Stimulated activated effector memory CD8-positive, alpha-beta T cell treated with anti-CD3 and anti-CD28 coated beads, Interleukin-12 subunit alpha, Interleukin-12 subunit beta, amount 100 ng/mL, for 72 hours (primary cell): Measurements from ENCODE around the gene POLN.

Experiments used
- ATAC-seq: fragments of 150-1000 bp; cut with Tn5 transposase; 2 replicates; pipeline ENCODE4 v1.10.0; 2021
- DNase-seq, 2 donors: peaks; one replicate each; pipeline ENCODE4 v3.0.0; 2021 to 2022; ENCODE audit warnings: low spot score in 2 of 2
- H3K27ac Mint-ChIP-seq: one replicate; pipeline ENCODE4 v1.8.0; 2022; ENCODE audit warnings: mild to moderate bottlenecking, mixed read lengths
- H3K36me3 Mint-ChIP-seq: one replicate; pipeline ENCODE4 v1.8.0; 2022; ENCODE audit warnings: mild to moderate bottlenecking, mixed read lengths
- H3K4me1 Mint-ChIP-seq: one replicate; pipeline ENCODE4 v1.8.0; 2022; ENCODE audit warnings: mixed read lengths
- H3K4me3 Mint-ChIP-seq: one replicate; pipeline ENCODE4 v1.8.0; 2022; ENCODE audit warnings: mild to moderate bottlenecking, mixed read lengths
- H3K9me3 Mint-ChIP-seq: one replicate; pipeline ENCODE4 v1.8.0; 2022; ENCODE audit warnings: mixed read lengths

Gene POLN

DNA sequence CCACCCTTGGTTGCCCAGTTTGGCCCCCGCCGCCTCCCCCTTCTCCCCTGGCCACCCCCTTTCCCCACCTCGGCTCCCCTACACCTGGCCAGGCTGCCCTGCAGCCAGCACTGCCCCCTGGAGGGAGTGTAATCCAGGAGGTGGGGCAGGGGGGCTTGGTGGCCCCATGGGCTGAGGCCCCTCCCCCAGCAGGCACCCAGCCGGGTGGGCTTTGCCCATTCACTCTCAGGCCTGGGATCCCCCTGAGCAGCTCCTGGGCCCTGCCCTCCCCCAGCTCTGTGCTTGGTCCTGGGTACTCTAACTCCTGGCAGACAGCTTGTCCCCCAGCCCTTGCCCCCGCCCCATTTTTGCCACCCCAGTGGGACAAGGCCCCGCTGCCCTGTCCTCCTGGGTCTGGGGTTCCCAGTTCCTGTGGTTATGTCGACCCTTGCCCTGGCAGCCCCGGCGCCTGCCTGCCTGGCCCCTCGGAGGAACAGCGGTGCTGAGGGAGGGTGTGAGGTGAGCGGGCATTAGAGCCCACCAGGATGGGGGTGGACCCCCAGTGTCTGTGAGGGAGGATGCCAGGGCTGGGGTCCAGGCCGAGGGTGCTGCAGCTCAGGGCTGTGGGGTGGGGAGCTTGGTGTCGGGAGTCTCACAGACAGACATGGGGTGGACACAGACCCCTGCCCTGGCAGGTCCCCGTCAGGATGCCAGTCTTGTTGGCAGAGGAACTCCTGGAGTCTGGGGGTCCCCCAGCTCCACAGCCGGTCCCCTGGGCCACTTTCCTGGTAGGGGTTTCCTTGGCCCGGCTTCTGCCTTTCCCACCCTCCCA lies 172.6 kb downstream of the POLN start:
- DNase-seq = no peak
- Mint-ChIP-seq H3K4me3 (no peak overlapping the region), H3K9me3 (no peaks in the 10 kb centered on the region), H3K27ac (no peak overlapping the region), H3K36me3 (no peaks in the 10 kb centered on the region), H3K4me1 (no peaks in the 10 kb centered on the region)
- no peak for ATAC-seq

DNA sequence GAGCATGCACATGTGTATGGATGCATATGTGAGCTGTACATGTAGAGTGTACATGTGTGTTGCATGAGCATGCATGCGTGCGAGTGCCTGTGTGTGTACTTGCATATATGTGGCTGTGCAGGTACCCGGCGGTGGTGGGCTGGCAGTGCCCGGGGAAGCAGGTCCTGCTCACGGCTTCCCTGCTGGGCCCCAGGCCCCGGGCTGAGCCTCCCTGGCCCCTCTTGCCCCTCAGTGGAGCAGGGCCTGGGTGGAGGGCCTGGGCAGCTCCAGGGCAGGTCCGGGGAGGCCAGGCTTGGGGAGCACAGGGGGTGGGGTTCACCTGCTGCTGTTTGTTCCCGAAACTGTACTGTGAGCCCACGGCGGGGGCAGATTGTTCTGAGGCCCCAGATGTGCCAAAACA lies 173.4 kb downstream of the POLN start:
- Mint-ChIP-seq H3K27ac (no peak overlapping the region), H3K36me3 (no peaks in the 10 kb centered on the region), H3K4me1 (no peaks in the 10 kb centered on the region), H3K9me3 (no peaks in the 10 kb centered on the region), H3K4me3 (no peak overlapping the region)
- DNase-seq (no peak), ATAC-seq (no peak)

GRCh38 chr4:2068198-2068470 lies 173.8 kb downstream of the POLN start:
- Mint-ChIP-seq H3K4me1 (no peaks in the 10 kb centered on the region), H3K27ac (no peak overlapping the region), H3K9me3 (no peaks in the 10 kb centered on the region), H3K4me3 (no peak overlapping the region), H3K36me3 (no peaks in the 10 kb centered on the region)
- DNase-seq (no peak), ATAC-seq (no peak)

GRCh38 chr4:2067446-2068197 lies 174.3 kb downstream of the POLN start:
- no peaks in the 10 kb centered on the region for H3K4me1 Mint-ChIP-seq
- ATAC-seq (no peak), DNase-seq (no peak)
- no peak overlapping the region for H3K27ac Mint-ChIP-seq
- no peak overlapping the region for H3K4me3 Mint-ChIP-seq
- no peaks in the 10 kb centered on the region for H3K36me3 Mint-ChIP-seq
- no peaks in the 10 kb centered on the region for H3K9me3 Mint-ChIP-seq

- ATAC-seq (no peak), DNase-seq (no peak)
- Mint-ChIP-seq H3K9me3 (no peaks in the 10 kb centered on the region), H3K4me3 (no peak overlapping the region), H3K27ac (no peak overlapping the region), H3K36me3 (no peaks in the 10 kb centered on the region), H3K4me1 (no peaks in the 10 kb centered on the region)
Observed at GRCh38 chr4:2066571-2067445, 175.1 kb downstream of the POLN start.

DNA sequence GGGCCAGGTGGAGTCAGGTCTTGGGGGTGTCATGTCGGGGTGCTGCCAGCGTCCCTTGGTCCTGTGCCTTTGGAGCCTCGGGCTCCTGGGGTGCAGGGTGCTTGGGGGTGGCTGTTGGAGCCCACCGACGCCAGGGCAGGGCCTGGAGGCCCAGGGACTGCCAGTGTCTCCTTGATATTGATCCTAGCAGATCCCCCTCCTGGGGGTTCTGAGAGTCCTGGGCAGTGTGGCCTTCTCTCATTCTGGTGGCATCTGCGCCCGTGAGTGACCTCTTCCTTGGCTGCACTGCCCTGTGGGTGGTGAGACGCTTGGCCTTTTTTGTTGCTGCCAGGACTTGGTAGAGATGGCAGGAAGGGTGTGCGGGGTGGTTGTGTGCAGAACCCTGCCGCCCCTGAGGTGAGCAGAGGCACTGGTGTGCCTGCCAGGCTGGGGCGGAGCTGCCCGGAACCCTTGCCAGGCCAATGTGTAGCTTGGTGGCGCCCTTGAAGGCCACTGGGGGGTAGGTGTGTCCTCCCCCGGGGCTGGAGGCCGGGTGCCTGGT lies 175.8 kb downstream of the POLN start:
- Mint-ChIP-seq H3K4me3 (no peak overlapping the region), H3K4me1 (no peaks in the 10 kb centered on the region), H3K27ac (no peak overlapping the region), H3K36me3 (no peaks in the 10 kb centered on the region), H3K9me3 (no peaks in the 10 kb centered on the region)
- no peak for ATAC-seq
- DNase-seq = no peak

DNA sequence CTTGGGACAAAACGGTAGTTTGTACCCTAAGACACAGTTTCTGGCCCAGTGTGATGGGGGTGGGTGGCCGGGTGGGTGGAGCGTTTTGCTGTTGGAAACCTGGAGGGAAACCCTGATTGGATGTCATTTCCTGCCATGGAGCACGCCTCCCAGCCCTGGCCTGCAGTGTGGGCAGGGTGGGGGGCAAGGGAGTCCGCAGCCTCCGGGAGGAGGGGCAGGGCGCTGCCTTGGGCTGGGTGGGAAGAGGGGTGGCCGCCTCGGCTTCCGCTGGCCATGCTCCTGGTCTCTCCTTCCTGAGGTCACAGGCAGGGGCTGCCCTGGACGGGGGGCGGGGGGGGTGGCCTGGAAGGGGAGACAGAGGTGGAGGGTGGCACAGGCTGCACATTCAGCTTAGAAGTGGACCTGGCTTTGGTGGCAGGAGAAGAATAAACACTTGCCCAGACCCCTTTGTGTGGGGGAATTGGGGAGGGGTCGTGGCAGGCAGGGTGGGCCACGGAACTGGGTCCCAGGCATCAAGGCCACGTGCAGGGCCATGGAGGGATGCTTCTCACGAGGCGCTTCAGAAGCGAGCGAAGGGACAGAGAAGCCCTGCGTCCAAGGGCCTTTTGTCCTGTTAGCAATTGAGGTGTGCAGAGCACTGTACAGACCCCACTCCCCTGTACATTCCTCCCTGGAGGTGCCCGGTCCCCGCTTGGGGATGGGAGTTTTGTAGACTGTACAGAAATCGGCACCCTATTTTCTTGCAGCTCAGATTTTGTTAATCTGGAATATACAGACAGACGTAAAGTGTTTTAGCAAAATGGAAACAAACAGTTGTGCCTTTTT lies 176.6 kb downstream of the POLN start:
- H3K36me3 Mint-ChIP-seq = no peaks in the 10 kb centered on the region
- no peak for ATAC-seq
- no peaks in the 10 kb centered on the region for H3K9me3 Mint-ChIP-seq
- H3K4me3 Mint-ChIP-seq = no peak overlapping the region
- no peaks in the 10 kb centered on the region for H3K4me1 Mint-ChIP-seq
- DNase-seq = no peak
- no peak overlapping the region for H3K27ac Mint-ChIP-seq

- DNase-seq (no peak), ATAC-seq (no peak)
- Mint-ChIP-seq H3K27ac (no peak overlapping the region), H3K36me3 (no peaks in the 10 kb centered on the region), H3K4me1 (no peaks in the 10 kb centered on the region), H3K9me3 (no peaks in the 10 kb centered on the region), H3K4me3 (no peak overlapping the region)
Observed at GRCh38 chr4:2064276-2064991, 177.5 kb downstream of the POLN start.

DNA sequence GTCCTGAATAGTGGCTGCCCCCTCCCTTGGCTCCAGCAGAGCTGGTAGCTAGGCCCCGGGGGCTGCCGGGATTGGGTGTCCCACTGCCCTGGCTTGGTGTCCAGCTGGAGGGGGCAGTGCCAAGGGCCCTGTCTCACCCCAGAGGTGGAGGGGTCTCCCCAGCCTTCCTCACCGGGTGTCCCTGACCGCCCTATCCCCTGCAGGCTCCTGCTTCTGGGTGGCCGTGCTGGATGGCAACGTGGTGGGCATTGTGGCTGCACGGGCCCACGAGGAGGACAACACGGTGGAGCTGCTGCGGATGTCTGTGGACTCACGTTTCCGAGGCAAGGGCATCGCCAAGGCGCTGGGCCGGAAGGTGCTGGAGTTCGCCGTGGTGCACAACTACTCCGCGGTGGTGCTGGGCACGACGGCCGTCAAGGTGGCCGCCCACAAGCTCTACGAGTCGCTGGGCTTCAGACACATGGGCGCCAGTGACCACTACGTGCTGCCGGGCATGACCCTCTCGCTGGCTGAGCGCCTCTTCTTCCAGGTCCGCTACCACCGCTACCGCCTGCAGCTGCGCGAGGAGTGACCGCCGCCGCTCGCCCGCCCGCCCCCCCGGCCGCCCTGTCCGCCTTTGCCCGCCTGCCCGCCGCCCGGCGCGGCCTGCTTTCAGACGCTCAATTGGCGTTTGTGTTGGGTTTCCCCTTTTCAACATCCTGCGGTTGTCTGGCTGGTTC lies 178.2 kb downstream of the POLN start:
- DNase-seq (no peak), ATAC-seq (no peak)
- Mint-ChIP-seq H3K4me1 (no peaks in the 10 kb centered on the region), H3K4me3 (no peak overlapping the region), H3K36me3 (no peaks in the 10 kb centered on the region), H3K27ac (no peak overlapping the region), H3K9me3 (no peaks in the 10 kb centered on the region)

DNA sequence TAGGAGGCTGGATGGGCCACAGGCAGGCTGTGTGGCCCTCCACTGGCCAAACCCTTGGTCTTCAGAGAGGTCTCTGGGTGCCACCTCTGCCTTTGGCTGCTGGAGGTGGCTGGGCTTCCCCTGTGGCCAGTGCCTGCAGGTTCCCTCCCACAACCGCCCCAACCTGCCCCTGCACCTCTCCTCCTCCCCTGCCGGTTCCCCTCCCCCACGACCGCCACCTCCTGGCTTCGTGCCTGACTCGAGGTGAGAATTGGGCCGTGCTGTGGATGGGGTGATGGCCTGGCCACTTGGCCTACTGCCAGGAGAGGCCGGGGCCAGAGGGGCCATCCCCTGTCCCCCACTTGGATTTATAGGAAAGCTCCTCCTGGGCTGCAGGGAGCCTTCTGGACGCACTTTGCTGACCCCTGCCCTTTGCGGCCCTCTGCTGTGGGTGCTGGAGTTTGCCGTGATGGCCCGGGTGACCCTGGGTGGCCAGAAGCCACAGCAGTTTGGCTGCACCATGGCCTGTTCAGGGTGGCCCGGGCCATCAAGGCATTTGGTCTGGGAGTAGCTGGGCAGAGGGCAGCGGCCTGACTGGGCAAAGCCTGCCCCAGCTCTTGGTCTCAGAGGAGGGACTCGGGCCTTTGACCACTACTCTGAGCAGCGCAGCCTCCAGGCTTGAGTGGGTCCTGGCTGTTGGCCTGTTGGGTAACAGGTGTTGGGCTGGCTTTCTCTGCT lies 179.0 kb downstream of the POLN start:
- no peaks in the 10 kb centered on the region for H3K36me3 Mint-ChIP-seq
- no peak for DNase-seq
- H3K9me3 Mint-ChIP-seq = no peaks in the 10 kb centered on the region
- no peaks in the 10 kb centered on the region for H3K4me1 Mint-ChIP-seq
- H3K4me3 Mint-ChIP-seq = no peak overlapping the region
- no peak for ATAC-seq
- no peak overlapping the region for H3K27ac Mint-ChIP-seq

DNA sequence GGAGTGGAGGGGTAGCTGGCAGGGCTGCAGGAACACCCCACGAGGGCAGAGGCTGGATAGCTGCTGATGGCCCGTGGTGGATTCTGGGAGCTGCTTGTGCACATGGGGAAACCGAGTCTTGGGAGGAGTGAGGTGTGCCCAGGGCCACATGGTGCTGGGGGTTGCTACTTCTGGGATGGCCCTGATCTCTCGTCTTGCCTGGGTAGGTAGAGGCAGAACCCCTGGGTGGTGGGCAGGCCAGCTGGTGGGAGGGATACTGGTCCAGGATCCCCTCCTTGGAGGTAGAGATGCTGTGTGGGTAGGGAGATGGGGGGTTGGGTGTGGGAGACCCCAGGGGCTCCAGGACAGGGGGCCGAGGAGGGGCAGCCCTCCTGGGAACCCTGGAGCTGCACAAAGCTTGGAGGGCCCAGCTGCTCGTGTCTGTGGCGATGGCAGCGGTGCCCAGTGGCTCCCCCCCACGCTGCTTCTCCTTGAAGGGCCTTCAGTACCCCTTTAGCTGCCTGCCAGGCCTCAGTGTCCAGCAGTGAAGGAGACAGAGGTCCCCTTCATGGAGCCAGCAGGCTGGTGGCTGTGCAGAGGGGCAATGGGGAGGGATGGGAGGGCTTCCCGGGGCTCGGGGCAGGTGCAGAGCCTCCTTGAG lies 179.6 kb downstream of the POLN start:
- Mint-ChIP-seq H3K4me1 (no peaks in the 10 kb centered on the region), H3K4me3 (no peak overlapping the region), H3K9me3 (no peaks in the 10 kb centered on the region), H3K27ac (no peak overlapping the region), H3K36me3 (no peaks in the 10 kb centered on the region)
- DNase-seq (no peak), ATAC-seq (no peak)

DNA sequence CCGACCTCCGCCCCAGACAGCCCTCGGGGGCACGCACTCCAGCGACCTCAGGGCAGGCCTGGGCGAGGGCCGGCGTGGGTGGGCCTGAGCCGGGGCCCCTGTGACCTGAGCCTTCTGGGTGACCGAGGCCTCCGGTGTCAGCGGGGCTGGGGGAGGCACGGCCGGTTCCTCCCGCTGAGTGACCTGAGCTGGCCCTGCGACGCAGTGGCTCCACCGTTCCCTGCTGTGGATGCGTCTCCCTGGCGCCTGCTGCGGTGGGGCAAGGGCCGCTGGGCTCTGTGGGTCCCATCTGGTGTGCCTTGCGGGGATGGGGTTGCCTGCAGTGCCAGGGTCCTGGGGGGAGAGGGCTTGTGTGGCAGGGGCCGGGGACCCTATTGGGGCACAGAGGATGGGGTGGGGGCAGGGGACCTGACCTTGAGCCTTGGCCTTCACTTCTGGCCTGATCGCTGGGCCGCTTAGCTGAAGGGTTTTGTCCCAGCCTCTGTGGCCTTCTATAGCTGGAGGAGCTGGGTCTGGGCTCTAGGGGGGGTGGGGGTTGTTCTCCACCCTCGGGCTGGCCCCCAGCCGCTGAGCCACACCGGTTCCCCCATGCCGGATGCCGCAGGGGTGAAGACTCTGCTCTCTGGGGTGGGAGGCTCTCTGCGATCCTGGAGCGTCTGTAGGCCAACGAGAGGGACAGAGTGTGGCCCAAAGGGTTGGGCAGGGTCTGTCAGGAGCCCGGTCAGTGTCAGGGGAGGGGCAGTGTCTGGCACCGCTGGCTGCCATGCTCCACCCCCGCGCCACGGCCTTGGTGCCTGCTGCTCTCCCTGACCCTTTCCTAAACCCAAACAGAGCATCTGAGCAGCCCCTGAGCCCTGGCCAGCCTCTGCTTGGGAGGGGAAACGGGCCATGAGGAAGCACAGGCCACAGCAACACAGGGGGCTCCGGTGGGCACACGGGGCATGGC lies 180.5 kb downstream of the POLN start:
- Mint-ChIP-seq H3K27ac (no peak overlapping the region), H3K36me3 (no peaks in the 10 kb centered on the region), H3K4me3 (no peak overlapping the region), H3K9me3 (no peaks in the 10 kb centered on the region), H3K4me1 (no peaks in the 10 kb centered on the region)
- ATAC-seq (no peak), DNase-seq (no peak)
